ENCODE measurements around the gene GLRX2.

Gene GLRX2

DNA sequence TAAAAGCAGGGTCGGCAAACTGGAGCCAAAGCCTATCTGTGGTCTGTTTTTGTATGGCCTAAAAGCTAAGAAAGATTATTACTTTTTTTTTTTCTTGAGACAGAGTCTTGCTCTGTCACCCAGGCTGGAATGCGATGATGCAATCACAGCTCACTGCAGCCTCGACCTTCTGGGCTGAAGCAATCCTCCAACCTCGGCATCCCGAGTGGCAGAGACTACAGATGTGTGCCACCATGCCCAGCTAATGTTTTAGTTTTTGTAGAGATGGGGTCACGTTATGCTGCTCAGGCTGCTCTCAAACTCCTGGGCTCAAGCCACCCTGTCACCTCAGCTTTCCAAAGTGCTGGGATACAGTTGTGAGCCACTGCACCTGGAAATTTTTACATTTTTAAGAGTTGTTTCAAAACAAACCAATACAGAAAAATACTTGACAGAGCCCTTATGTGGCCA is 6.5 kb upstream of the GLRX2 start:
- DNase-seq (ENCODE audit: low spot score): no peak

DNA sequence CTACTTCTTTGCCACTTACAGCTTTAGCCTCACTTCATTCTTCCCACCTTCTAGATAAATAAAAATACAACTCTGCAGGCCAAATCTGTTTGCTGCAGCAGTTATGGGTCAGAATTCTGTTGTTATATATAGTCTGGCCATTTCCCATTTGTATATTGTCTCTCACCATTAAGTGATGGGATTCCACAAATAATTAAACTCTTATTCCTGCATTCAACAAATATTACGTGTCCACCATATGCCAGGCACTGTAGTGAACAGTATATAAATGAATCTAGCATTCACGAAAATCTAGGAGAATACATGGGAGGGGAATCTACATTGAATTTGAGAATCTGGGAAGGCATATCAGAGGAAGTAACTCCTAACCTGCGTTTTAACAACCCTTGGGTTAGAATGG is 5.7 kb upstream of the GLRX2 start:
- no peak for DNase-seq (ENCODE audit: low spot score)

DNA sequence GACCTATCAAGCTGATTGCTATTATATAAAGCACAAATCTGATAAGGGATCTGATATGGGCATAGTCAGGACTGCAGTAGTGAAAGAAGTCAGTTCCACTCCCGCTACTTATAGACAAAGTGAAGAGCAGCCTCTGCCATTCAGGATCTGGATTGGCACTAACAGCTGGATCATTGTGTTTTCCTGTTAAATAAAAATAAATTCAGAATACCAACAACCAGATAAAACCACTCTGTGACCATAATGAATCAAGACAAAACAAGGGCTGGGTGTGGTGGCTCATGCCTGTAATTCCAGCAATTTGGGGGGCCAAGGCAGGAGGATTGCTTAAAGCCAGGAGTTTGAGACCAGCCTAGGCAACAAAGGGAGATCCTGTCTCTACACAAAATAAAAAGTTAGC is 5.0 kb upstream of the GLRX2 start:
- DNase-seq (ENCODE audit: low spot score): no peak

DNA sequence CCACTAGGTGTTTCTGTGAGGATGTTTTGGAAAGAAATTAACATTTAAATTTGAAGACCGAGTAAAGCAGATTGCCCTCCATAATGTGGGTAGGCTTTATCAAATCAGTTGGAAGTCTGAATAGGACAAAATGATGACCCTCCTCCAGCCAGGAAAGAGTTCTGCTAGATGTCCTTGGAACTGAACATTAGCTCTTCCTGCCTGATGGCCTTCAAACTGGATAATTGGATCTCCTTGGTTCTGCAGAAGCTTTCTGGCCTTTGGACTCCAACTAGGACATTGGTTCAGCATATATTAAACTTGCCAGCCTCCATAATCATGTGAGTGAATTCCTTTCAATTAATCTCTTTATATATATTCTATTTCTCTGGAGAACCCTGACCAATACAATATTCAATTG is 4.4 kb upstream of the GLRX2 start:
- DNase-seq (ENCODE audit: low spot score): no peak

DNA sequence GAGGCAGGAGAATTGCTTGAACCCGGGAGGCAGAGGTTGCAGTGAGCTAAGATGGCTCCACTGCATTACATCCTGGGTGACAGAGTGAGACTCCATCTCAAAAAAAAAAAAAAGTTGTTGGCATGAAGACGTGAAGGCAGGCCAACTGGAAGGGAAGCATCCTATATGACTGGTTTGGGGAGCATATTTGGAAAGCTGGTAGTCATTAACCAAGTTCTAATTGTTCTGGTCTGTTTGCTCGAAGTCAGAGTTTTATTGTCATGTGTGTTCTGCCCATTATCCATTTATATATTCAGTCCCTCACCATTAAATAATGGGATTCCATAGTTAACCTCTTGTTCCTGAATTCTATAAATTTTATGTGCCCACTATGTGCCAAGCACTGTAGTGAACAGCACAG is 3.3 kb upstream of the GLRX2 start:
- DNase-seq (ENCODE audit: low spot score): no peak

DNA sequence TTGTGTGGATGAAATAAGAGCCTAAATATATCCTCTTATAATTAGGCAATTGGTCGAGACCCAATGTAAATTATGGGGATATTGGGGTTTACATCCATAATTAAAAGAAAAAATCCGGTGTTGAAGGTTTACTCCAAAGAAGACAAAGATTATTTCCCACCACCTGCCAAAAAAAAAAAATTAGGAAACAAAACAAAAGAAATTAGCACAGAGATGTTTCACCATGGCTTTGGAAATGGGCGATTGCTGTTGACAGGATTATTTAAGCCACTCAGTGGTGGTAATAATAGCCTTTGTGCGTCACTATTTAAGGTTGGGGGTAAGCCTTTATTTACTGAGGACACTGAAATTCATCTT is 585 bp upstream of the GLRX2 start:
- DNase-seq (ENCODE audit: low spot score): no peak

DNA sequence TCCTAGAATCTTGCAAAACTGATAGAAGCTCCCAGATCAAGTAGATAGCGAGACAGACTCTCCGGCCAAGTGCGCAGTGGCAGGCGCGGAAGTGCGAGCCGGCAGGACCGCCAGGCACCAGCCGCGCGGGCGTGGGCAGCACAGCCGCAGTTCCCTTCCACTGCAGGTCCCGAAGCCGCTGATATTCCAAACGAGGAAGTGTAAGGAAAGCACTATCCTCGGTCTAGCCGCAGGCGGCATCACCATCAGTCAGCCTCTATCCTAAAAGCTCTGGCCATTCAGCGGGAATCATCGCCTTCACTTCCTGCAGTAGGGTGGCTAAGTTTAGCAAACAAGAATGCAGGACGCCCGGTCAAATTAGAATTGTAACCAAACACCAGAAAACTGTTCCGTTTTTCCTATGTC is 710 bp downstream of the GLRX2 start:
- DNase-seq (ENCODE audit: low spot score): peak; percentile 7

DNA sequence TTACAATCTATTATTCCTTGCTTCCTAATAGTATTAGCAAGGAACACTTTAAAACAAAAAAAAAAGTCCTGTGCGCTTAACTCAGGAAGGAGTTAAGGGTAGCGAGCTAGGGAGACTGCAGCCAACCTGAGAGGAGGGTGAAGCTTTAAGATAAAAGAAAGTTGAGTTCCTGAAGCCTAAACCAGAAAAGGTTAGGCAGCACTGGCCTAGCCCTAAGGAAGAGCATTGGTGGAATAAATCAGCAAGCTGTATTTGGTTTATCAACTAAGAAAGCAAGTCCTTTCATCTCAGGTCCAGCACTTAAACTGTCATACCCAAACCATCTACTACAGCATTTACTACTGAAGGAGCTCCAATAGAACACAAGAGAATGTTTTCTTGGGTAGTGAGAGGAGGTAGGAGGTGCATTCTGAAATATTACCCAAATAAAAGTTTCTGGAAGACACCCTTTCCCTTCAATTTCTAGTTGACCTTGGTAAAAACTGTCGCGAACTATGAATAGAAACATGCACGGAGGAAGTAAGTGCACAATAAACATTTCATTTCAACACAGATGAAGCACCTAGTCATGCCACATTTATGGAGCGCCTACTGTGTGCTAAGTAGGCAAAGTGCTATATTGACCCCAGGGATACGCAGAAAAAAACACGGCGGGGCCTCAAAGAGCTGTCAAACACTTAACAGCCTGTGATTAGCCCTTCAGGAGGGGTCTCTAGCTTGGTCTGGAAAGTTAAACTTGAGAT is 1.3 kb downstream of the GLRX2 start:
- DNase-seq (ENCODE audit: low spot score): no peak

DNA sequence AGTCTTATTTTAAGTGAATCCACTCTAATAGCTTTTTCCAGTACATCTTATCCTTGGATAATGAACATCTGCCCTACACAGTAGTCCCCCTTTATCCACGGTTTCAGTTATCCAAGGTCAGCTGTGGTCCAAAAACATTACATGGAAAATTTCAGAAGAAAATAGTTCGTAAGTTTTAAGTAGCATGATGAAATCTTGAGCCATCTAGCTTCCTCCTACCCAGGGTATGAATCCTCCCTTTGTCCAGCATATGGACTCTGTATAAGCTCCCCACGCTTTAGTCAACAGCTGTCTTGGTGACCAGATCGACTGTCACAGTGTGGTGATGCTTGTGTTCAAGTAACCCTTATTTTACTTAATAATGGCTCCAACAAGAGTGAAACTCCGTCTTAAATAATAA is 2.6 kb downstream of the GLRX2 start:
- DNase-seq (ENCODE audit: low spot score): no peak

DNA sequence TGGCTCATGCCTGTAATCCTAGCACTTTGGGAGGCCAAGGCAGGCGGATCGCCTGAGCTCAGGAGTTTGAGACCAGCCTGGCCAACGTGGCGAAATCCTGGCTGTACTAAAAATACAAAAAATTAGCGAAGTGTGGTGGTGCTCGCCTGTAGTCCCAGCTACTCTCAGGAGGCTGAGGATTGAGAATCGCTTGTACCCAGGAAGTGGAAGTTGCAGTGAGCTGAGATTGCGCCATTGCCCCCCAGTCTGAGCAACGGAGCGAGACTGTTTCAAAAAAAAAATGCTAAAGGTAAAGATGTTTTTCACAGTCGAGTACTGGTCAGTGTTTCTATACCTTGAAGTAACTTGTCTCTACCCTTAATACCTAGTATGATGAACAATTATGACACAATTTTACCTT is 11.1 kb downstream of the GLRX2 start:
- DNase-seq (ENCODE audit: low spot score): no peak

DNA sequence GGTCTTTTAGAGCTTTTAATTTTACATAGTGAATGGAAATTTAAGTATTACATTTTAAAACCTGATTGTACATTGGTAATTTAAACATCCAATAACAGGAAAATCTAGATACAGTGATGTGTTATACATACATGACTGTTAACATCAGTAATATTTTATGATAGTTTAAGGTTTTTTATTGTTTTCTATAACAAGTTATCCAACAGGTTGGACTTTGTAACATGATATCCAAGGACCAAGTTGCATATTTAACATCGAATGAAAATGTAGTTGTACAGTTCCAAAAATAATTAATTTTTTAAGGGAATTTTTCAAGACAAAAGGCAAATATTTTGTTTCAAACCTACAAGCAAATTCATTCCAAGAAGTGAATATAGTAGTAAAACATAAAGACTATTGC is 14.3 kb downstream of the GLRX2 start:
- DNase-seq (ENCODE audit: low spot score): no peak

DNA sequence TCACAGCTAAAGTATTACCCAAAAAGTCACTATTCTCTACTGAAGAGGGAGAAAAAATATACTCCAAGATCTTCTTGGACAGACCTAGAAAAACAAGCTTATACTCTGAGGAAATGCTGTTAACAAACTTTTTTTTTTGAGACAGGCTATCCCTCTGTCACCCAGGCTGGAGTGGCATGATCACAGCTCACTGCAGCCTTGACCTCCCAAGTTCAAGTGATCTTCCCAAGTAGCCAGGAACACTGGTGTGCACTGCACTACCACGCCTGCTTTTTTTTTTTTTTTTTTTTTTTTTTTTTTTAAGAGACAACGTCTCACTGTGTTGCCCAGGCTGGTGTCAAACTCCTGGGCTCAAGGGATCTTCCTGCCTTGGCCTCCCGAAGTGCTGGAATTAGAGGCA is 17.3 kb downstream of the GLRX2 start:
- DNase-seq (ENCODE audit: low spot score): no peak

DNA sequence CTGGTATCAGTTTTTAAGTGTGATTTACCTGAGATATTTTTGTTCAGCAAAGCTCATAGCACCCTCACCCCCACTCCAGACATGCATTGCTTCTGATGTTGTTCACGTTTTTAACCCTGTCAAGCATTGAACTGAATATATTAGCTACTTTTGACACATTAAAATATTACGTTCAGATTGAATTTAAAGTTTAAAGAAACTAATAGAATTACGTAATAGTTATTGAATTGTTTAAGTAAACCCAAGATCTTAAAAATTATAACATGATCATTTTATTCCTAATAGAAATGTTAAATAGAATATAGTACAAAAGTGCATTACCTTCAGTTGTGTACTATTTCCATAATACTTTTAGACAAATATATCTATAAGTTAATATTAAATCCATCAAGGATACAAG is 18.9 kb downstream of the GLRX2 start:
- no peak for DNase-seq (ENCODE audit: low spot score)

DNA sequence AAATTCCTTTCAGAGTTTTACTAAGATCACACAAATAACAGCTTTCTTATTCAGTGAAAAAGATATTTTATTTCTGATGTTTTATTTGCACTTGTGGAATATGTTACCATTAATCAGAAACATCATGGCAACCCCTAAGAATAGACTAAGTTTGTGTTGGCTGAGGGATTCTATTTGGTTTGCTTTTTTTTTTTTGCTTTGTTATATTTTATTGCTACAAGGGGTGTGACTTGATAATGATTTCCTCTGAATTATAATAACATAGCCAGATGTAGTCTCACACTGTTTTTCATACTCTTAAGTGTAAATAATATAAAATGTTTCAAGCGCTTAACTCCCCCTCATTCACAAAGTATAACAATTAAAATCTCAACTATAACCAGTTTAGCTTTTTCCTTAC is 20.0 kb downstream of the GLRX2 start:
- no peak for DNase-seq (ENCODE audit: low spot score)

DNA sequence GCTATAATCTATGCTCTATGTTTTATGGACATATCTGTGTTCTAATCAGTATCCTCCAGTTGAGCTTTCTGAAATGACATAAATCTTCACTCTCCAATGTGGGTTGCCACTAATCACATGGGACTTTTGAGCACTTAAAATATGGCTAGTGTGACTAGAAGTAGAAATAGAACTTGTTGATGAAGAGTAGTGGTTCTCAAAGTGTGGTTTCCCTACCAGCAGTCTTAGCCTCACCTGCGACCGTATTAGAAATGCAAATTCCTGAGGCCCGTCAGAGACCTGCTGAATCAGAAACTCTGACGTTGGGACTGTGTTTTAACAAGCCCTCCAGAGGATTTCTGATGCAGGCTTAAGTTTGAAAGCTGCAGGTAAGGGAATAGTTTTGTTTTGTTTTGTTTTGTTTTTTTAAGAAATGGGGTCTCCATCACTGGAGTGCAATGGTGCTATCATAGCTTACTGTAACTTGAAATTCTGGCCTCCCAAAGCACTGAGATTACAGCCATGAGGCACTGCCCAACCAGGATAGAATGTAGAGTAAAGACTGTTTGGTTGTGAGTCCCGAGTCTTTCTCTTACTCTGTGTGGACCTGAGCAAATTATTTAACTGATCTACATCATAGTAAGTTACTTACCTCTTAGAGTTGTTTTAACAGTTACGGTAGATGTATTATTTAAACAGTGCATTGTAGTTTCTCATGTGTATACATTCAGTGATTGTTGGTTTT is 21.7 kb downstream of the GLRX2 start:
- DNase-seq (ENCODE audit: low spot score): no peak

DNA sequence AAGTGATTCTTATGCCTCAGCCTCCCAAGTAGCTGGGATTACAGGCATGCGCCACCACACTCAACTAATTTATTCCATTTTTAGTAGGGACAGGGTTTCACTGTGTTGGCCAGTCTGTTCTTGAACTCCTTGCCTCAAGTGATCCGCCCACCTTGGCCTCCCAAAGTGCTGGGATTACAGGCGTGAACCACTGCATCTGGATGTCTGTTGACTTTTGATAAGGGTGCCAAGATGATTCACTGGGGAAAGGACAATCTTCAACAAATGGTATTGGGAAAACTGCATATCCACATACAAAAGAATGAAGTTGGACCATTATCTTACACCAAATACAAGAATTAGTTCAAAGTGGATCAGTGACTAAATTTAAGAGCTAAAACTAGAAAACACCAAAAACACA is 26.0 kb downstream of the GLRX2 start:
- DNase-seq (ENCODE audit: low spot score): no peak

DNA sequence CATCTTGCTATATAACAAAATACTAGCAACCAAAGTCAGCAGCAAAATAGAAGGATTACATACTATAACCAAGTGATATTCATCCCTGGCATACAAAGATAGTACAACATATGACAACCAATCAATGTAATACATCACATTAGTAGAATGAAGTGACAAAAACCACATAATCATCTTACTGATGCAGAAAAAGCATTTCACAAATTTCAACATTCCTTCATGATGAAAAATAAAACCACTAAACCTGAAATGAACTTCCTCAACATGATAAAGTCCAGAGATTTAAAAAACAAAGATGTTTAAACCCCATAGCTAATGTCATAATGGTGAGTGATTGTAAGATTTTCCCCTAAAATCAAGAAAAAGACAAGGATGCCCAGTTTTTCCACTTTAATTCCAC is 27.2 kb downstream of the GLRX2 start:
- DNase-seq (ENCODE audit: low spot score): no peak

DNA sequence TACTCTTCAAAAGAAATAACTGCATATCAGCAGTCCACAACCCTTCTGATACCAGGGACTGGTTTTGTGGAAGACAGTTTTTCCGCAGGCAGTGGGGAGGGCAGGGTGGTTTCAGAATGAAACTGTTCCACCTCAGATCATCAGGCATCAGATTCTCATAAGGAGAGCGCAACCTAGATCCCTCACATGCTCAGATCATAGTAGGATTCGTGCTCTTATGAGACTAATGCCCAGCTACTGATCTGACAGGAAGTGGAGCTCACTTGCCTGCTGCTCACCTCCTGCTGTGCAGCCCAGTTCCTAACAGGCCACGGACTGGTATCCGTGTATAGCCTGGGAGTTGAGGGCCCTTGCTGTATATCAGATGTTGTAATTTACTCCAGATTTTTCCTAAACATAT is 34.3 kb downstream of the GLRX2 start:
- peak; percentile 20 for DNase-seq (ENCODE audit: low spot score)

DNA sequence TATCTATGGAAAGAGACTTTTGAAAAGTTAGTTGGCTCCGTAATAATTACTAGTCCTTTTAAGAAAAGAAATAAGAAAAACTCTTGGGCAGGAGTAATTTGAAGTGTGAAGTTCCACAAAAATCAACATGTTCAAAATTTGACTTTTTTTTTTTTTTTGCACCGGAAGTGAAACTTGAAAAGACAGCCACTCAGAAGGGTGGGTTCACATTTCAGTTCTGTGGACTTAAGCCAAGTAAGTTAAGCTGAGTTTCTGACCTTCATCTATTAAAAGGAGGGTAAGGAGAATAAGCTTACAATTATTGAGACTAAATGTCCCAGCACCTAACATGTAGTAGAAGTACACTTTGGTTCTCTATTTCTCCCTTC is 34.8 kb downstream of the GLRX2 start:
- no peak for DNase-seq (ENCODE audit: low spot score)

DNA sequence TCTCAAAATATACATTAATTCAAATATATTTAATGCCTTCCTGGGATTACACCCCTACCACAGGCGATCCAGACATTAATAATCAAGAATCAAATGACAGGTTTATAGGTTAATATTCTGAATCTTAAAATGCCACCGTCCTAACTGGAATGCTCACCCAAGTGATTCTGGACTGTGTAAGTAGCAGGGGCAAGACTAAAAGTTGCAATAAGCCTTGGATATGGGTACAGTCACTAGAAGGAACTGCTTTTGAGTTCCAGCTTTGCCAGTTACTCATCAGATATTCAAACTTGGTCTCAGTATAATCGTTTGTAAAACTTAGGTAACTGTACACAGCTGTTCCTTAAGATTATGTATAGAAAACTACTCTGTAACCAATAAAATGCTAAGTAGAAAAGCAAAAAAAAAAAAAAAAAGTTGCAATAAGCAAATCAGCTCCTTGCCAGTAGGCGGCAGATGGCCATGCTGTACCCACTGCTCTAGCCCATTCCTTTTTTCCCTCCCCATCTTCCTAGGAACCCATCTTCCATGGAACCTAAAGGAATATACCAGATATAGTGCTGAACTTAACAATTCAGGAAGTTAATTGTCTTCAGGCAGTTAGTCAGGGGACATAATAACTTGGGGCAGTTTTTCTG is 35.3 kb downstream of the GLRX2 start:
- no peak for DNase-seq (ENCODE audit: low spot score)

DNA sequence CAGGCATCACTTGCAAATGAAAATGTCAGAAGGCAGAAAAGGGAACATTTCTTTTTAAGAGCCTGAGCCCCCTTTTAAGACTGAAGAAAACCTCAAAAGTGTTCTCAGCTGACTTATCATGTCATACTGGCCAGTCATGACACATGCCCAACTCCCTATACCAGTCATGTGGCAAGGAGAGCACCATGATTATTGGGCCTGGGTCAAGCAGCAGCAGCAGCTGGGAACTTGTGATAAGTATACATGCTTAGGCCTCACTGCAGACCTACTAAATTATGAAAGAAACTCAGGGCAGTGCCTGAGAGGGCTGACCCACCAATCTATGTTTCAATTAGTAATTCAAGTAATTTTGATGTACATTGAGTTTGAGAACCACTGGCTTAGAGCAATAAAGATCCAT is 37.2 kb downstream of the GLRX2 start:
- DNase-seq (ENCODE audit: low spot score): no peak

DNA sequence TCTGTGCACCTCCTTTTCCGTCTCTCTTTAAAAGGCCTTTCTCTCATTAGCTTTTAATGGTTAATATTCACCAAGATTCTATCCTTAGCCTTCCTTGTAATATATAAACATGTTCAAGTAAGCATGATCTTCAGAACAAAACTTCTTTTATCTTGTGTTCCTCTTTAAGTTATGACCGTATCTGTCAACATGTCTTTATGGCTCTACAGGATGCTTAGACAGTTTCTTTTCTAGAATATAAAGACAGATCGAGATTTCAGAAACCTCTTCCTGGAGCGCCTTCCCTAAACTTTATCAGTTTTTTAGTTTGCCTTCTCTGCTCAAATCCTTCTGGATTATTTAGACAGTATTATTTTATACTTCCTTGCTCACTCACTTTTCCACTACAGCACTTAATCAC is 38.6 kb downstream of the GLRX2 start:
- no peak for DNase-seq (ENCODE audit: low spot score)

DNA sequence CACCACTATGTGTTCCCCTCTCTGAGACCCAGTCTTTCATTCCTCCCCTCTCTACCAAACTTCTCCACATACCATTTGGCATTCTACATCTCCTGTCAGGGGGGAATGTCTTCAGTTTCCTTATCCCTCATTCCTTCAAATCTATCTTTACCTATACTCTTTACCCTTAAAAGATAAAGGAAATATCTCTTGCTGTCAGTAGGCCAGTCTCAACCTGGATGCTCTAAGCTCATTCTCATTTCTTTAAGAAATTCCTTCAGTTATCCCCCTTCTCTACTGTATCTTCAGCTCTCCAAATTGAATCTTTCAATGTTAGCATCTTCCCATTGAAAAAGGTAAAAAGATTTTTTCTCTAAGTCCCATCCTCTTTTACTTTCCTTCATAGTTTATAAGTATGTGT is 39.3 kb downstream of the GLRX2 start:
- no peak for DNase-seq (ENCODE audit: low spot score)
